CD4-positive, alpha-beta T cell (primary cell): ENCODE data around the gene WNT9A. TPM values are rescaled to one million over a fixed set of nuclear protein-coding genes. Genes with fewer than 3 reads are reported as not detected.

Experiments
- ATAC-seq: fragments of 200-7000 bp; cut with Tn5 transposase; one replicate; pipeline ENCODE4 v1.10.0; 2022; ENCODE audit warnings: mild to moderate bottlenecking; ENCODE audit not compliant: poor library complexity
- CTCF ChIA-PET: fragments of 350-600 bp; sonication (Branson Sonifier 250); formaldehyde crosslinking; loops from one replicate; lab custom pipeline; 2021; ENCODE audit warnings: antibody characterized with exemption, inconsistent platforms; lab: Charles Lee
- POLR2A ChIA-PET: fragments of 350-600 bp; sonication (Branson Sonifier 250); formaldehyde crosslinking; loops from one replicate; lab custom pipeline; 2021; ENCODE audit warnings: antibody characterized with exemption, inconsistent platforms; lab: Charles Lee
- DNase-seq, 14 experiments: peaks; one replicate each; pipeline ENCODE4 v3.0.0-alpha.2; 2013 to 2020; ENCODE audit warnings: mixed read lengths in 2 of 14
- H3K27ac ChIP-seq, 2 donors: one replicate each; pipeline versions ENCODE4 v1.5.1 to v1.7.0; 2013; ENCODE audit warnings: low read length in 2 of 2, low read depth in 1 of 2, mild to moderate bottlenecking in 1 of 2
- H3K27me3 ChIP-seq, 2 experiments: 1 replicate in 1 of 2; 2 replicates in 1 of 2; pipeline versions ENCODE4 v1.6.1 to v1.7.0; 2013; ENCODE audit warnings: low read length in 2 of 2, control low read depth in 1 of 2, mild to moderate bottlenecking in 1 of 2, moderate library complexity in 1 of 2; ENCODE audit not compliant: insufficient read depth in 2 of 2, control insufficient read depth in 1 of 2
- H3K36me3 ChIP-seq: one replicate; pipeline ENCODE4 v1.6.1; 2013; ENCODE audit warnings: low read length, control low read depth; ENCODE audit not compliant: insufficient read depth
- H3K4me1 ChIP-seq: one replicate; pipeline ENCODE4 v1.6.1; 2013; ENCODE audit warnings: low read length, control low read depth; ENCODE audit not compliant: insufficient read depth
- H3K4me3 ChIP-seq: one replicate; pipeline ENCODE4 v1.5.1; 2013; ENCODE audit warnings: mild to moderate bottlenecking, low read length, moderate library complexity
- H3K9me3 ChIP-seq, 2 experiments: 1 replicate in 1 of 2; 2 replicates in 1 of 2; pipeline versions ENCODE4 v1.6.1 to v1.7.0; 2013; ENCODE audit warnings: low read length in 2 of 2, mild to moderate bottlenecking in 2 of 2, control low read depth in 1 of 2, moderate library complexity in 1 of 2; ENCODE audit not compliant: control insufficient read depth in 1 of 2, insufficient read depth in 1 of 2
- H3K27ac Mint-ChIP-seq: one replicate; pipeline ENCODE4 v1.8.0; 2020; ENCODE audit warnings: mixed read lengths
- H3K27me3 Mint-ChIP-seq: one replicate; pipeline ENCODE4 v1.8.0; 2021; ENCODE audit warnings: mixed read lengths
- H3K36me3 Mint-ChIP-seq: one replicate; pipeline ENCODE4 v1.8.0; 2021; ENCODE audit warnings: low read depth, mixed read lengths
- H3K4me1 Mint-ChIP-seq: one replicate; pipeline ENCODE4 v1.8.0; 2021; ENCODE audit warnings: low read depth, mixed read lengths
- H3K4me3 Mint-ChIP-seq: one replicate; pipeline ENCODE4 v1.8.0; 2020; ENCODE audit warnings: mild to moderate bottlenecking, mixed read lengths
- H3K9me3 Mint-ChIP-seq: one replicate; pipeline ENCODE4 v1.8.0; 2020; ENCODE audit warnings: mixed read lengths
- intact Hi-C, 2 experiments: fragments of 100-400 bp; cut with DNase I in 1 of 2; cut with micrococcal nuclease in 1 of 2; formaldehyde crosslinking; loops; one replicate each; pipeline versions ENCODE4 v1.15.1 to v1.9.0; 2023 to 2025; cut with DNase I, micrococcal nuclease
- total RNA-seq, 174 experiments: library from RNA in 2 of 174; stranded (reverse) in 2 of 174; gene quantifications; one replicate each; pipeline ENCODE4 v1.2.3 and lab custom pipeline; 2021 to 2026
- TF ChIP-seq, protein P1 (sequence below): fragments of 200-600 bp; IDR thresholded peaks from one replicate; pipeline ENCODE4 v1.8.0; 2022; ENCODE audit warnings: antibody characterized with exemption, mild to moderate bottlenecking

Gene WNT9A
- total RNA-seq, 2 experiments from 2014 or later, result not detected

DNA sequence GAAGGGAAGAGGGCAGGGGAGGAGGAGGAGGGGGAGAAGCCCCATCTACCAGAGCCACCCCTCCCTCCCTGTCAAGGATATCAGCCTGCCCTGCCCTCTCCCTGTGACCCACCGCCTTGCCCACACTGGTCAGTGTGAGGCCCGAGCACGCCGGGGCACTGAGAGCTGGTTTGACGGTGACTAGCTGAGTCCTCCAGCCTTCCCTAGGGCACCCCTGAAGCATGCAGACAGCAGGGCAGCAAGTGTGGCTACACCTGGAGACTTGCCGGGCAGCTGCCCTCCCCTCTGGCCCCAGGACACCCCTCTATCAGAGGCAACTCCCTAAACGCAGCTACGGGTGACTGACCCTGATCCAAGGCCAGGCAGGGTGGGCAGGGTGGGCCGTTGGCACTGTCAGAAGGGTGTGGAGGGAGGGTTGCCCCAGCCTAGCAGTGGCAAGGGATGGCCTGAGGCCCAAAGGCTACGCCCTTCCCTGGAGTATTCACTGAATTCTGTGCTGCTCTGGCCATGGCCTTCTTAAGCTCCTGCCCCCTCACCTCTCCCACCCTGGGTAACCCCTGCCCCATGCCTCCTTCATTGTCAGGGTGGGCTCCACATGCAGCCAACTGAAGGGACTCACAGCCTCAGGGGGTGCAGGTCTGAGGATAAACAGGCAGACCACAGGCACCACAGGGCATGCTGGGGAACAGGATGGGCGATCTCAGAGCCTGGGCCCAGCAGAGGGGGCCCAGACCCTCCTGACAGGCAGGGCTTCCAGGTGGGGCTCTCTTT is 19.6 kb downstream of the WNT9A start:
- Mint-ChIP-seq H3K27me3 (no peaks in the 10 kb centered on the region), H3K4me1 (peaks cover 9% of the 10 kb centered on the region), H3K4me3 (no peak overlapping the region), H3K36me3 (no peaks in the 10 kb centered on the region), H3K27ac (no peak overlapping the region), H3K9me3 (no peaks in the 10 kb centered on the region)
- Histone ChIP-seq H3K27ac (no peak overlapping the region), H3K4me3 (no peak overlapping the region), H3K27me3 (no peaks in the 10 kb centered on the region), H3K9me3 (no peaks in the 10 kb centered on the region), H3K36me3 (no peaks in the 10 kb centered on the region), H3K4me1 (no peaks in the 10 kb centered on the region)
- intact Hi-C loops, result no loop called here
- TF ChIP-seq, protein P1, sequence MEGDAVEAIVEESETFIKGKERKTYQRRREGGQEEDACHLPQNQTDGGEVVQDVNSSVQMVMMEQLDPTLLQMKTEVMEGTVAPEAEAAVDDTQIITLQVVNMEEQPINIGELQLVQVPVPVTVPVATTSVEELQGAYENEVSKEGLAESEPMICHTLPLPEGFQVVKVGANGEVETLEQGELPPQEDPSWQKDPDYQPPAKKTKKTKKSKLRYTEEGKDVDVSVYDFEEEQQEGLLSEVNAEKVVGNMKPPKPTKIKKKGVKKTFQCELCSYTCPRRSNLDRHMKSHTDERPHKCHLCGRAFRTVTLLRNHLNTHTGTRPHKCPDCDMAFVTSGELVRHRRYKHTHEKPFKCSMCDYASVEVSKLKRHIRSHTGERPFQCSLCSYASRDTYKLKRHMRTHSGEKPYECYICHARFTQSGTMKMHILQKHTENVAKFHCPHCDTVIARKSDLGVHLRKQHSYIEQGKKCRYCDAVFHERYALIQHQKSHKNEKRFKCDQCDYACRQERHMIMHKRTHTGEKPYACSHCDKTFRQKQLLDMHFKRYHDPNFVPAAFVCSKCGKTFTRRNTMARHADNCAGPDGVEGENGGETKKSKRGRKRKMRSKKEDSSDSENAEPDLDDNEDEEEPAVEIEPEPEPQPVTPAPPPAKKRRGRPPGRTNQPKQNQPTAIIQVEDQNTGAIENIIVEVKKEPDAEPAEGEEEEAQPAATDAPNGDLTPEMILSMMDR, result no peak
- ChIA-PET CTCF (no interaction called here), POLR2A (no interaction called here)
- DNase-seq, result no peak
- ATAC-seq, result no peak

DNA sequence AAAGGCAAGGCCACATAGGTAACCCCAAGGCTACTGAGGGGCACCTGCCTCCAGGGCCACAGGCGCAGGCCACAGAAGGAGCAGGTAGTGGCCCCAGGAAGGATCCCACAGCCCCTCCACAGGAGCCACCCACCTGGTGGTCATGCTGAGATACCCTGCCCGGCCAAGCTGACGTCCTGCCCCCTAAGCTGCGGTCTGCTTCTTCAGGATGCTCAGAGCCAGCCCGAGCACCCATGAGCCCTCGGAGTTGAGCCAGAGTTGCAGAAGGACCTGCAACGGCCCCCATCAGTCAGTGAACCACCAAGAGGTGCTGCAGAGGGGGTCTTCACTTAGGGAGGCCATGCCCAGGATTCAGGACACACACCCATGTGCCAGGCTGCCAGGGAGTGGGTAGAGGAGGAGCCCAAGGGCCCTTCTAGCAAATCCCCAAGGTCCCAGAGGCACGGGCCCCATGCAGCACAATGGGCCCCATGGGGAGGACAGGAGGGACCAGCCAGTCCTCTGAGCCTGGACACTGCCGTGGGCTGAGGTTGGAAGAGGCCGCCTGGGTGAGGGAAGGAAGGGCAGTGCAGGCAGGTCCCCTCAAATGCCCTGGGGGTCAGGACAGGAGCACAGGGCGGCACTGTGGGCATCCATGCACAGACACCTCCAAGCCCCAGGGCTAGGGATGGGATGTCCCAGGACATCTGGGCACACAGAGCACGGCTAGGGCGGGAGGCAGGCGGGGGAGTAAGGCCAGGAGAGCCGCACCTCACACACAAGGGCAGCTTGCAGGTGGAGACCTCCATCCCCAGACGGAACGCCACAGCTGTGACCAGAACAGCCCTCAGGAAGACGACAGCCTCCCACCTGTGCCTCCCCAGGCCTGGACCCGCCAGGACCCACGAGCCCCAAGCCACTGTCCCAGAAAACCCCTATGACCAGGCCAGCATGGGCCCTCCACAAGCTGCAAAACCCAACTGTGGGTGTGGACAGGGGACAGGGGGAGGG is 20.5 kb downstream of the WNT9A start:
- no peaks in the 10 kb centered on the region for H3K36me3 ChIP-seq
- ATAC-seq (no peak), DNase-seq (no peak)
- no peaks in the 10 kb centered on the region for H3K27me3 ChIP-seq
- H3K9me3 ChIP-seq, result no peaks in the 10 kb centered on the region
- TF ChIP-seq, protein P1, result no peak
- POLR2A ChIA-PET, result no interaction called here
- no peaks in the 10 kb centered on the region for H3K9me3 Mint-ChIP-seq
- CTCF ChIA-PET, result no interaction called here
- H3K36me3 Mint-ChIP-seq, result no peaks in the 10 kb centered on the region
- H3K4me1 ChIP-seq, result no peaks in the 10 kb centered on the region
- intact Hi-C loops, result no loop called here
- H3K4me1 Mint-ChIP-seq, result peaks cover 5% of the 10 kb centered on the region
- no peak overlapping the region for H3K4me3 ChIP-seq
- H3K27ac Mint-ChIP-seq, result no peak overlapping the region
- no peaks in the 10 kb centered on the region for H3K27me3 Mint-ChIP-seq
- H3K4me3 Mint-ChIP-seq, result no peak overlapping the region
- no peak overlapping the region for H3K27ac ChIP-seq

DNA sequence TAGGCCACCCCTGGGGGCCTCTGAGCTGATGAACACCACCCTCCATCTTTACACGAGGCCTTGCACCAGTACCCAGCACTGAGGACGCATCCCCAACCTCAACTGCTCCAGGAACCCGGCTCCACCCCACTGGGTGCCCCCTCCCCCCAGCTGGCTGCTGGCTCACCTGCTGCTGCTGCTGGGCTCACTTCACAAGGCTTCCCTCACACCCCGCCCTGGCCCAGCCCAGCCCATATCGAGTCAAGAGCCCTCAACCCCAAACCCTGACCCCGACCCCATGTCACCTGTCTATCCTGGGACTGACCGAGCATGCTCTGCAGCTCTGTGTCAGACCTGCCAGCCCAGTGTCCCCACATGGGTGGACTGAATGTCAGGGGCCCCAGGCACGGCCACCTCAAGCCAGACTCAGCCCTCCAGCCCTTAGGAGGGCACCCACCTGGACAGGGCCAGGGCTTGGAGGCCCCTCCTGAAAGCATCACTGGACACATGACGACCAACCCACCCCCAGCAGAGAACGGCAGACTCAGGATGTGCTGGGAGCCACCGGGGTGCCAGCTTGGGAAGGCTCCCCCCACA is 21.4 kb downstream of the WNT9A start:
- no peaks in the 10 kb centered on the region for H3K27me3 Mint-ChIP-seq
- DNase-seq (no peak), ATAC-seq (no peak)
- H3K27ac Mint-ChIP-seq, result no peak overlapping the region
- H3K36me3 Mint-ChIP-seq, result no peaks in the 10 kb centered on the region
- intact Hi-C loops, result no loop called here
- TF ChIP-seq, protein P1, result no peak
- CTCF ChIA-PET, result no interaction called here
- H3K4me1 Mint-ChIP-seq, result no peaks in the 10 kb centered on the region
- H3K27me3 ChIP-seq, result no peaks in the 10 kb centered on the region
- H3K4me3 Mint-ChIP-seq, result no peak overlapping the region
- H3K4me1 ChIP-seq, result no peaks in the 10 kb centered on the region
- H3K4me3 ChIP-seq, result no peak overlapping the region
- POLR2A ChIA-PET, result no interaction called here
- no peaks in the 10 kb centered on the region for H3K9me3 ChIP-seq
- H3K27ac ChIP-seq, result no peak overlapping the region
- no peaks in the 10 kb centered on the region for H3K9me3 Mint-ChIP-seq
- H3K36me3 ChIP-seq, result no peaks in the 10 kb centered on the region
